GM18861 (cell line): ENCODE measurements around the gene KRTDAP.

Source experiments
- ATAC-seq: cut with Tn5 transposase; IDR thresholded peaks from one replicate; pipeline ENCODE4 v1.9.1; 2021; ENCODE audit not compliant: unreplicated experiment

Gene KRTDAP

GRCh38 chr19:35513628-35514281 lies 23.5 kb upstream of the KRTDAP start, which contains the start of gene DMKN:
Gene DMKN (minus strand): TSS chr19:35513649. CDS start chr19:35513475, 174 bp downstream.
- ATAC-seq, result no peak

DNA sequence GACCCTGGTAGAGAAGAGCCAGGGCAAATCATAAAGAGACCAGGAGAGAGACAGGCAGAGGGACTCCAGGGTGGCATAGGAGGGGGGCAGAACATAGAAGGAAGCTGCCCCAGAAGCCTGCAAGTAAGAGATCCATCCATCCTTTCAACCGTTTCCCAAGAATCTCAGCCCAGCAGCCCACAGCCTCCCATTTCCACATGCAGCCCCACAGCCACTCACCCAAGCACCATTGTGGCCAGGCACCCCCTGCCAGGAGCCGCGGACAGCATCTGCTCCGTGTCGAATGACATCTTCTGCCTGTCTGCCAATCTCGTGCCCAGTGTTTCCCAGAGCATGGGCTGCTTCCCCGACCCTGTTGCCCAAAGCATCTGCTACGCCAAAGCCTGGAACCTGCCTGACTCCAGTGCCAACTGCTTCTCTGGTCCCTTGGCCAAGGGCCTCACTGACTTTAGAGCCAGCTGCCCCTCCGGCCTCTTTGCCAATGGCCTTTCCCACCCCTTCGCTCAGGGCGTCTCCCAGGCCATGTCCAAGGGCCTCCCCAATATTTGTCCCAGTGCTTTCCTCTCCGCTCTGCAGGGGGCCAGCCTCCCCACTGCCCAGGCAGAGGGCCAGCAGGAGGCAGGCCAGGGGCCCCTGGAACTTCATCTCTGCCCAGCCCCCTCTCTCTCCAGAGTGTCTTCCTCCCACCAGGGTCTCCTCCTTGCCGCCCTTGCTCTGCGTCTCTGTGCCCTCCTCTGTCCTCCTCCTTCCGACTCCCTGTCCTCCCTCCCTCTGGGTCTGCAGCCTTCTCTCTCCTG lies 22.8 kb upstream of the KRTDAP start:
- ATAC-seq, result no peak

GRCh38 chr19:35511337-35511736 lies 21.1 kb upstream of the KRTDAP start:
- no peak for ATAC-seq

- no peak for ATAC-seq
These were observed 20.3 kb upstream of the KRTDAP start for GRCh38 chr19:35510626-35510964.

DNA sequence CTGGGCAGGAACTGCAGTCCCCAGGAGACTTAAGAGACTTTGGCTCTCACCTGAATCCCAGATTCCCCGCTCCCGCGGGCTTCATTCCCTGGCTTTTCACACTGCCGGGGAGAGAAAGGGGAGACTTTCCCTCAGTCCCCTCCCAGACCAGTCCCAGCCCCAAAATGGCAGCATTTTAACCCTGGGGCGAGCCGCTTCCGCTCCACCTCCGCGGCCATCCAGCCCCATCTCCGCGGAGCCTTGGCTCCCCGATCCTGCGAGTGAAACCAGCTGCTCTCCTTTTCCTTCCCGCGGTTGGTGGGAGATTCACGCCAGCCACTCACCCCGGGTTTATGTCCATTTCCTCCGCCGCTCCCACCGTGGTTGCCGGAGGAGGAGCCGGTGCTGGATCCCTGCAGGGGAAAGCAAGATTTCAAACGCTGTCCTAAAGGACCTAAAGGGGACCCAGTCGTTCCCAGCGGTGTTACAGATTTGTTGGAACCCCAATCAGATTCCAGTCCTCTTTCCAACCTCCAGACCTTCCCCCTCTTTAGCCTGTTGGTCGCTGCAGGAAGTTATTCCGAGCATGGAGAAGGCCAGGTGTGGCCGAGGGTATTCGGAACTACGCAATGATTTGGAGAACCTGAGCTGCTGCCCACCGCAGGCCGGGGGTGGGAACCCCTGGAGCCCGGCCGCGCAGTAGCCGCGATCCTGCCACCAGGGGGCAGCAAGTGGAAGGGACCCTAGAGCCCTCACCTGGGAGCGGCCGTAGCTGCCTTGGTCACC lies 19.8 kb upstream of the KRTDAP start:
- ATAC-seq, result no peak

DNA sequence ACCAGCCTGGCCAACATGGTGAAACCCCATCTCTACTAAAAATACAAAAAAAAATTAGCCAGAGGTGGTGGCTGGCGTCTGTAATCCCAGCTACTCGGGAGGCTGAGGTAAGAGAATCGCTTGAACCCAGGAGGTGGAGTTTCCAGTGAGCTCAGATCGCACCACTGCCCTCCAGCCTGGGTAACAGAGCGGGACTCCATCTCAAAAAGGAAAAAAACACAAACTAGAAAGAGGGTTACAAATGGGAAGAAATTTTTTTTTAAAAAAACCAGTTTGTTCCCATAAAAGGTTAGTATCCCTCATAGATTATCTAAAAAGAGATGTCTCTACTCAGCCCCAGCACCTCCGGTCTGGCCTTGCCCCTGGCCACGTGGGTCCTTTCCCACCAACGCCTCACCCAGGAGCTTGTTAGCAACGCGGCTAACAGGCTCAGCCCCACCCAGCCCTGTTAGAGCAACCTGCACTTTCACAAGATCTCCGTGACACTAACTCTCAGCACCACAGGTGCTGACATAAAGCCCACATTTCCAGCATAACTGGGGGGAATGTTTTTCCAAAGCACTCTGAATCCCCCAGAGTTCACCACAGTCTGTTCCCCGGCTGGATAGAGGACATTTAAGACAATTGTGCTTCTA lies 18.9 kb upstream of the KRTDAP start:
- no peak for ATAC-seq

- no peak for ATAC-seq
These were observed 17.9 kb upstream of the KRTDAP start for GRCh38 chr19:35508129-35508528.

DNA sequence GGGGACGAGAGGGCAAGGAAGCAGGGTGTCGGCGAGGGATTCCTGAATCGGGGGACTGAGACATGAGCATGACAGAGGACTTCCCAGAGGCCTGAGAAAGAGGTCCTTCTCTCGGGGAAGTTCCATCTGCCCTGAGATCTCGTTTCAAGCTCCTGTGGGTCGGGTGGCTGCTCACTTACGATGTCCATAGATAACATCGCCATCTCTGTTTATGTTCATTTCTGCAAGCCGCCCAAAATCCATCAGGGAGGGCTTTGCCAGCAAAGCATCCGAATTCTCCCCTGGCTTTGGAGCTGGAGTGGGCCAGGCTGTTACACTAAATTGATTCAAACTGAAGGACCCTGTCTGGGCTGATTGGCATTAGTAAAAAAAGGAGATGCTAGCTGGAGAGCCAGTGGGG lies 17.3 kb upstream of the KRTDAP start:
- ATAC-seq, result no peak

- ATAC-seq, result no peak
These were observed 15.7 kb upstream of the KRTDAP start for GRCh38 chr19:35506011-35506410.

- ATAC-seq, result no peak
These were observed 12.5 kb upstream of the KRTDAP start for GRCh38 chr19:35502751-35503150.

- no peak for ATAC-seq
These were observed 11.4 kb upstream of the KRTDAP start for GRCh38 chr19:35501684-35502083.

DNA sequence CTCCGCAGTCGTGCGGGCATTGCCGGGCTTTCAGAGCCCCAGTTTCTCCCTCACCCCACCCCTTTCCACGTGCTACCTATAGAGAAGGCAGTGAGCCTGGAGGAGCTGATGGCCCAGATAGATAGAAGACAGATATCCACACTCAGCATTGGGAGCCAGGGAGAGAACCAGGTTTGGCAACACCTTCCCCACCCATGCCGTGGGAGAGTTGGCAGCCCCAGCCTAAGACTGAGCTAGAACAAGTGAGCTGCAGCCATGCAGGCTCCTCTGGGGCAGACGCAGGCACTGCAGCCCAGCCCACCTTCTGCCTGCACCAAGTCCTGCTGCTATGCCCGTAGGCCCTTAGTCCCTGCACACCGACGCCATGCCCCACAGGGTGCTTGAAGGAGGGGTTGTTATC lies 10.3 kb upstream of the KRTDAP start:
- no peak for ATAC-seq

DNA sequence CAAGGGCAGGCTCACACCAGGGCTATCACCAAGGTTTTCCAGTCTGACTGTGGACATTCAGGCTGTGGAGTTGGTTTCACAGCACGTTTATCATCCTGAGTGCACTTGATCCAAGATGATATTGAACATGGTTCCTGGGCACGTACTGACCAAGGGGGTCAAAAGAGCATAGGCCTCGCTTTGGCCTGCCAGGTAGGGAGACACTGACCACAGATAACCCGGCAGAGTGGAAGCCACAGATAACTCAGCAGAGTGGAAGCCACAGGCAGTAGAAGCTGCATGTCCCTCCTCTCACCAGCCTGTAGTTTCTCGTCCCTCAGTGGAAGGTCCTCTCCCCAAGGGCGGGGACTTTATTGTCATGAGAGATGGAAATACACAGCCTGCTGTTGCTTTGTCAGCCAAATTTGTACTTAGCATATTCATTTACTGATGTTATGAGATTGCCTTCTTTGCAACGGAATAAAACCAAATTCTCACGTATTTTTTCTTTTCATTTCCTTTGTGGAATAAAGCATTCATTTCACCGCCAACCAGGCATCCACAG lies 8.8 kb upstream of the KRTDAP start:
- ATAC-seq, result no peak

DNA sequence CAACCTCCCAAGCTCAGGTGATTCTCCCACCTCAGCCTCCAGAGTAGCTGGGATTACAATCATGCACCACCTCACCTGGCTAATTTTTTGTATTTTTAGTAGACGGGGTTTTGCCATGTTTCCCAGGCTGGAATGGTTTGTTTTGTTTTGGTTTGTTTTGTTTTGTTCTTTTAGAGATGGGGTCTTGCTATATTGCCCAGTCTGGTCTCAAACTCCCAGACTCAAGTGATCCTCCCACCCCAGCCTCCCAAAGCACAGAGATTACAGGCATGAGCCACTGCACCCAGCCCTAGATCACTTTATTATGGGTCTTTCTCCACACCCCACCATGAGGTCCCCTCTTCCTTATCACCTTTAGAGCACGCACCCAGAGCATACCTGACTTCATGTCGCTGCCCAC lies 8.0 kb upstream of the KRTDAP start:
- no peak for ATAC-seq

DNA sequence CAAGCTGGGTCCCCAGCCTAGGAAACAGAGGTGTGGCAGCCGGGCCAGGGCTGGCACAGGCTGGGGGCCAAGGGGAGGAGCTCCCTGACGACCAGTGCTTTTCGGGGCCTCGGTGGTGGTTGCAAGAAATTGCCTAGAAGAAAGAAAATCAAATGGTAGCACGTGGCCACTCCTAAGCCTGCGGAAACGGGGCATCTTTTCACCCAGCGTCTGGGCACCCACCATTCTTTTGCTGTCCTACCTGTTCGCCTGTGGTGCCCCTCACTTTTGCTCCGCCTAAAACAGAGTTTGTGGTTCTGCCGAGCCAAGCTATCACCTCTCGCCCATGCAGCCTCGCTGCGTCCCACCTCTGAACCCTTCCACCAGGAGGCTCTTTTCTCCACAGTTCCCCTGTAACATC lies 7.1 kb upstream of the KRTDAP start:
- no peak for ATAC-seq

- no peak for ATAC-seq
These were observed 5.1 kb upstream of the KRTDAP start for GRCh38 chr19:35495107-35496064.

GRCh38 chr19:35493971-35494370 lies 3.7 kb upstream of the KRTDAP start:
- no peak for ATAC-seq

DNA sequence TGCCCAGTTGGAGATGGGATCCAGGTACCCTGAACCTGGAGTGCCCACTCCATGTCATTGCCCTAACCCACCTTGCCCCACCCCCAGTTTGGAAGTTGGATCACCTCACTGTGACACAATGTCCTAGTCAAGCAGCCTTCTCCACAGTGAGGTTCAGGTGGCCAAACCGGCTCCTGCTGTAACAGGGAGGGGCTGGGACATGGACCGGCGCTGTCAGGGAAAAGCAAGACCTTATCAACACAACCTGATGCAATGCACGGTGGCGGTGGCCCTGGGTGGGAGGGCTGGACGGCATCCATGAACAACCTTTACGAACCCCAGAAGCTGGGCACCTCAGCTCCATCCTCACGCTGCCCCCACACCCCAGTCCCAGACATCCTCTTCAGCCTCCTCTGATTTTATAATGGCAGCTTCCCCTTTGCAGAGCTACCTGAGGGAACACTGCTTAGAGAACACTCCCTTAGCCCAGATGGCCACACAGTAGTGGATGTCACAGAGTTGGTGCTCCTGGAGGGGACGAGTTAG lies 1.6 kb upstream of the KRTDAP start:
- no peak for ATAC-seq

- ATAC-seq, result no peak
These were observed 1.6 kb downstream of the KRTDAP start for GRCh38 chr19:35488677-35489076.

DNA sequence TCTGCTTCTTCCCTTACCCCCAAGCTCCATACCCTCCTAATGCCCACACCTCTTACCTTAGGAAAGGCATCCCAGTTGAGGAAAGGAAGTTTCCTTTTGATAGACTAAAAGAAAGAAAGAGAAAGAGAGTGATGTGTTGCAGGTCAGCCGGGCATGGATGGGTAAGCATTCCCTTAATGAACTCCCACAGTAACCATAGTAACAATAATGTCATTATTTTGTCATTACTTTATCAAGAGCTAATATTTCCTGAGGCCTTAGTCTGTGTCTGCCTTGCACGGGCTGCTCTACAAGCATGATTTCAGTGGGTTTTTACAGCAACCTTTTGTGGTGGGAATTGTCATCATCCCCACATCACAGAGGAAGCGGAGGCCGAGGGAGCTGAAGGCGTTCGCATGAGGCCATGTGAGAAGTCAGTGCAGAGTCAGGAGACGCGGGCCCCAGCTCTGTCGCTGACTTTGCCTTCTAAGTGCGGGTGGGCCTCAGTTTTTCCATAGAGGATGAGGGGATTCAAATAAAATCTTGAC lies 2.5 kb downstream of the KRTDAP start:
- no peak for ATAC-seq
